ENCODE measurements around the gene CCDC149. TPM values are rescaled to one million over a fixed set of nuclear protein-coding genes. Genes with fewer than 3 reads are reported as not detected.

CCDC149 gene
- total and polyA plus RNA-seq, 12 donors, result 6.1 to 17.7 (median 9.3) TPM

GRCh38 chr4:24783506-24783905 lies 129.3 kb downstream of the CCDC149 start:
- 72 to 76% methylated on average over 3 of the region's 3 CpGs for WGBS, 2 donors
- intact Hi-C loops (cut with DNase I), result no loop called here
- DNase-seq, result no peak
- TF ChIP-seq CTCF (IDR thresholded peaks at IDR 0.05), result no peak
- H3K9me3 ChIP-seq, result peaks cover 0 to 19% (median 0%) of the 10 kb centered on the region in 11 donors
- peaks cover 0 to 24% (median 18%) of the 10 kb centered on the region in 9 donors for H3K4me1 ChIP-seq
- no peak overlapping the region for H3K4me3 ChIP-seq
- ATAC-seq, result no peak
- H3K27me3 ChIP-seq, result no peaks in the 10 kb centered on the region
- no peaks in the 10 kb centered on the region for H3K36me3 ChIP-seq
- no peak overlapping the region for H3K27ac ChIP-seq

GRCh38 chr4:24781999-24782745 lies 130.7 kb downstream of the CCDC149 start:
- no peak overlapping the region for H3K4me3 ChIP-seq
- DNase-seq (no peak), ATAC-seq (peak; percentile 50 to 77 (median 66))
- intact Hi-C loops (cut with DNase I), result no loop called here
- no peaks in the 10 kb centered on the region for H3K36me3 ChIP-seq
- WGBS, 2 donors, result 31 to 32% methylated on average over 6 of the region's 6 CpGs
- peaks cover 0 to 14% (median 0%) of the 10 kb centered on the region in 11 donors for H3K9me3 ChIP-seq
- H3K27me3 ChIP-seq, result no peaks in the 10 kb centered on the region
- peaks cover 0 to 36% (median 24%) of the 10 kb centered on the region in 9 donors for H3K4me1 ChIP-seq
- TF ChIP-seq CTCF (IDR thresholded peaks at IDR 0.05), result no peak
- H3K27ac ChIP-seq, result peak overlapping the region in 5 of 10 donors; percentile 49 to 63 (median 51)

- Histone ChIP-seq H3K9me3 (peaks cover 0 to 4% (median 0%) of the 10 kb centered on the region in 11 donors), H3K36me3 (no peaks in the 10 kb centered on the region), H3K27ac (peak overlapping the region in 1 of 10 donors; percentile 51), H3K27me3 (no peaks in the 10 kb centered on the region), H3K4me1 (peaks cover 0 to 36% (median 24%) of the 10 kb centered on the region in 9 donors), H3K4me3 (no peak overlapping the region)
- no peak for DNase-seq
- intact Hi-C loops (cut with DNase I), result no loop called here
- no peak for ATAC-seq
- no peak for TF ChIP-seq CTCF (IDR thresholded peaks at IDR 0.05)
- WGBS, 2 donors, result 93 to 97% methylated on average over 2 of the region's 2 CpGs
Measured at GRCh38 chr4:24780936-24781495, 131.8 kb downstream of the CCDC149 start.

GRCh38 chr4:24778464-24779225 lies 134.2 kb downstream of the CCDC149 start:
- ATAC-seq (peak; percentile 63 to 84 (median 69)), DNase-seq (peak in 1 of 2 donors; percentile 35)
- Histone ChIP-seq H3K4me3 (no peak overlapping the region), H3K4me1 (peaks cover 0 to 36% (median 24%) of the 10 kb centered on the region in 9 donors), H3K9me3 (no peaks in the 10 kb centered on the region), H3K27ac (peak overlapping the region in 6 of 10 donors; percentile 5 to 55 (median 49)), H3K27me3 (no peaks in the 10 kb centered on the region), H3K36me3 (no peaks in the 10 kb centered on the region)
- no peak for TF ChIP-seq CTCF (IDR thresholded peaks at IDR 0.05)
- WGBS, 2 donors, result 49% methylated on average over 3 of the region's 3 CpGs
- intact Hi-C loops (cut with DNase I), result no loop called here

All from heart right ventricle (tissue), 16 donors.